Measurements from ENCODE around the gene PKIB.

Gene PKIB

GRCh38 chr6:122620428-122620827 is 10.2 kb downstream of the PKIB start:
- DNase-seq (ENCODE audit: low read depth): no peak
- H3K4me3 ChIP-seq (ENCODE audit: low read length): no peak overlapping the region
- TF ChIP-seq CTCF (conservative IDR thresholded peaks at IDR 0.05; ENCODE audit: low read length): no peak

- DNase-seq (ENCODE audit: low read depth): no peak
- no peak overlapping the region for H3K4me3 ChIP-seq (ENCODE audit: low read length)
- no peak for TF ChIP-seq CTCF (conservative IDR thresholded peaks at IDR 0.05; ENCODE audit: low read length)
Observed at GRCh38 chr6:122620902-122621301, 10.7 kb downstream of the PKIB start.

GRCh38 chr6:122621638-122622037 is 11.4 kb downstream of the PKIB start:
- no peak for TF ChIP-seq CTCF (conservative IDR thresholded peaks at IDR 0.05; ENCODE audit: low read length)
- DNase-seq (ENCODE audit: low read depth): no peak
- H3K4me3 ChIP-seq (ENCODE audit: low read length): no peak overlapping the region

GRCh38 chr6:122622479-122622878 is 12.3 kb downstream of the PKIB start:
- DNase-seq (ENCODE audit: low read depth): no peak
- no peak for TF ChIP-seq CTCF (conservative IDR thresholded peaks at IDR 0.05; ENCODE audit: low read length)
- H3K4me3 ChIP-seq (ENCODE audit: low read length): no peak overlapping the region

- no peak overlapping the region for H3K4me3 ChIP-seq (ENCODE audit: low read length)
- no peak for TF ChIP-seq CTCF (conservative IDR thresholded peaks at IDR 0.05; ENCODE audit: low read length)
- no peak for DNase-seq (ENCODE audit: low read depth)
Observed at GRCh38 chr6:122623279-122623678, 13.1 kb downstream of the PKIB start.

- DNase-seq (ENCODE audit: low read depth): no peak
- H3K4me3 ChIP-seq (ENCODE audit: low read length): no peak overlapping the region
- TF ChIP-seq CTCF (conservative IDR thresholded peaks at IDR 0.05; ENCODE audit: low read length): no peak
Observed at GRCh38 chr6:122624853-122625252, 14.6 kb downstream of the PKIB start.

GRCh38 chr6:122628714-122629113 is 18.5 kb downstream of the PKIB start:
- DNase-seq (ENCODE audit: low read depth): no peak
- no peak overlapping the region for H3K4me3 ChIP-seq (ENCODE audit: low read length)
- no peak for TF ChIP-seq CTCF (conservative IDR thresholded peaks at IDR 0.05; ENCODE audit: low read length)

Data from AG10803 (cell line).